Sigmoid colon (tissue), 7 donors: ENCODE data around the gene UTP25. TPM values are rescaled to one million over a fixed set of nuclear protein-coding genes. Genes with fewer than 3 reads are reported as not detected.

Source experiments
- DNase-seq: peaks from one replicate; pipeline ENCODE4 v3.0.0-alpha.2; 2019
- H3K27ac ChIP-seq, 4 donors: fragments of 200-600 bp; sonication (generic); one replicate each; pipeline ENCODE4 v1.5.1; 2016 to 2019; ENCODE audit warnings: mild to moderate bottlenecking in 1 of 4
- H3K27me3 ChIP-seq, 3 donors: fragments of 200-600 bp; sonication (generic); one replicate each; pipeline ENCODE4 v1.5.1; 2019; ENCODE audit warnings: mild to moderate bottlenecking in 1 of 3
- H3K36me3 ChIP-seq, 4 donors: fragments of 200-600 bp; sonication (generic); one replicate each; pipeline ENCODE4 v1.5.1; 2016 to 2019
- H3K4me1 ChIP-seq, 4 donors: fragments of 200-600 bp; sonication (generic); one replicate each; pipeline ENCODE4 v1.5.1; 2017 to 2019
- H3K4me3 ChIP-seq, 4 donors: fragments of 200-600 bp; sonication (generic); one replicate each; pipeline ENCODE4 v1.5.1; 2017 to 2019; ENCODE audit warnings: mild to moderate bottlenecking in 2 of 4, moderate library complexity in 1 of 4
- H3K9me3 ChIP-seq, 4 donors: fragments of 200-600 bp in 3 of 4; sonication (generic) in 3 of 4; one replicate each; pipeline versions ENCODE4 v1.5.1 to v1.6.1; 2013 to 2019
- EP300 ChIP-seq, 4 donors: sonication (generic); formaldehyde crosslinking; IDR thresholded peaks; one replicate each; pipeline ENCODE4 v1.6.1; 2017; ENCODE audit warnings: antibody characterized with exemption in 4 of 4
- POLR2A ChIP-seq, 2 donors: fragments of 450-650 bp; IDR thresholded peaks; one replicate each; pipeline ENCODE4 v1.6.1; 2016; ENCODE audit warnings: antibody characterized with exemption in 2 of 2, mild to moderate bottlenecking in 2 of 2, moderate library complexity in 2 of 2
- POLR2AphosphoS5 ChIP-seq, 4 donors: sonication (generic); formaldehyde crosslinking; IDR thresholded peaks; one replicate each; pipeline ENCODE4 v1.6.1; 2017; ENCODE audit warnings: antibody characterized with exemption in 4 of 4
- WGBS, 2 donors: extraction: QIAGEN DNeasy Blood & Tissue Kit; methylation state at CpG; one replicate each; pipeline ENCODE4 v1.1.7; 2013; 5-methylcytosine and 5-hydroxymethylcytosine counted together
- intact Hi-C: fragments of 100-400 bp; cut with DNase I; formaldehyde crosslinking; loops from one replicate; pipeline ENCODE4 v1.15.1; 2023
- polyA plus RNA-seq, 3 donors: library from polyadenylated mRNA; stranded (reverse); fragments of 200-250 nt; gene quantifications; one replicate each; pipeline ENCODE4 v1.2.3, GENCODE V29; 2013
- total RNA-seq, 4 donors: library from RNA; depleted of rRNA; stranded (reverse); fragments of >200 nt; gene quantifications; one replicate each; pipeline ENCODE4 v1.1.0, GENCODE V29; 2016
- TF ChIP-seq, protein P1 (sequence below), 4 experiments: fragments of 450-650 bp in 3 of 4; fragments of 200-600 bp in 1 of 4; IDR thresholded peaks; one replicate each; pipeline ENCODE4 v1.5.1; 2016 to 2019; ENCODE audit warnings: antibody characterized with exemption in 4 of 4, mild to moderate bottlenecking in 3 of 4, moderate library complexity in 2 of 4
- donor health status: healthy with polysubstance abuse.
- donor health status: Bipolar disorder and iron deficiency.
- donor health status: healthy.

Gene UTP25
- total and polyA plus RNA-seq, 7 donors: 1.2 to 8.6 (median 5.7) TPM

DNA sequence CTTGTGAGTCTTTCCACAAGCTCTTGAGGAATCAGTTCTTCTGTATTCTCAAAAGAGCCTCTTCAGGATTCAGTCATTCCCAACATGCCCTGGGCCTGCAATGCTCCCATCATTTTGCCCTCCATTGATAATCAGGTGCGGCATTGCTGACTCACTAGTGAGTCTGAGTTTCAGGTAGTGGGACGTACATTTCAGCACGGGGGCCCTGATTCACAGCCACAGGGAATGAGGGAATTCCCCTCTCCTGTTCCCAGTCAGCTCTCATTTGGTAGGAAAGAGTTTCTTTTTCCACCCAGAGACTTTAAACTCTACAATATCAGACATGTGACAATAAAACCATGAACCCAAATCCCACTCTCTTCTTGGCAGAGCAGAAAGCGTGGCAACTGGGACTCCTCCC is 18.2 kb upstream of the UTP25 start:
- peaks cover 0 to 4% (median 0%) of the 10 kb centered on the region in 3 donors for H3K27me3 ChIP-seq
- H3K27ac ChIP-seq: no peak overlapping the region
- intact Hi-C loops: no loop called here
- 90 to 91% methylated on average over 4 of the region's 4 CpGs for WGBS, 2 donors
- no peak for TF ChIP-seq POLR2A (IDR thresholded peaks at IDR 0.05)
- DNase-seq: no peak
- H3K9me3 ChIP-seq: no peaks in the 10 kb centered on the region
- H3K36me3 ChIP-seq: no peaks in the 10 kb centered on the region
- peaks cover 0 to 8% (median 7%) of the 10 kb centered on the region in 4 donors for H3K4me1 ChIP-seq
- H3K4me3 ChIP-seq: no peak overlapping the region

DNA sequence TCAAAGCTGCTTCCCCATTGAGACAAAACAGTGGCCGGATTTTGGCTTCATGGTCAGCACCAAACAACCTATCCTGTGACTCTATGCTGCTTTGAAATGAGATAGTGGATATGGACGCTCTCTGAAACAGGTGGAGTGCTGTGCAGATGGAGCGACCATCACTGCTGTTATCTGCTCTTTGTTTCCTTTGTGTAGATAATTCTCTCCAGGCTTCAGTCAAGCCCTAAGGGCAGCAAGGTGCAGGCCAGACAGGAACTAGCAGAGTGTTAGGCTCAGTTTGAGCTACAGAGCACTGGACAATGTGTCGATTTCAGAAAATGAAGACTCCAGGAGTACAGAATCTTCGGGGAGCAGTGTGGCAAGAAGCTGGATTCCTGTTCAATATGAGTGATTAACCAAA is 17.0 kb upstream of the UTP25 start:
- no peaks in the 10 kb centered on the region for H3K9me3 ChIP-seq
- H3K4me1 ChIP-seq: peaks cover 0 to 8% (median 6%) of the 10 kb centered on the region in 4 donors
- TF ChIP-seq POLR2A (IDR thresholded peaks at IDR 0.05): no peak
- no peak for TF ChIP-seq POLR2AphosphoS5 (IDR thresholded peaks at IDR 0.05)
- no peak for TF ChIP-seq EP300 (IDR thresholded peaks at IDR 0.05)
- TF ChIP-seq, protein P1, sequence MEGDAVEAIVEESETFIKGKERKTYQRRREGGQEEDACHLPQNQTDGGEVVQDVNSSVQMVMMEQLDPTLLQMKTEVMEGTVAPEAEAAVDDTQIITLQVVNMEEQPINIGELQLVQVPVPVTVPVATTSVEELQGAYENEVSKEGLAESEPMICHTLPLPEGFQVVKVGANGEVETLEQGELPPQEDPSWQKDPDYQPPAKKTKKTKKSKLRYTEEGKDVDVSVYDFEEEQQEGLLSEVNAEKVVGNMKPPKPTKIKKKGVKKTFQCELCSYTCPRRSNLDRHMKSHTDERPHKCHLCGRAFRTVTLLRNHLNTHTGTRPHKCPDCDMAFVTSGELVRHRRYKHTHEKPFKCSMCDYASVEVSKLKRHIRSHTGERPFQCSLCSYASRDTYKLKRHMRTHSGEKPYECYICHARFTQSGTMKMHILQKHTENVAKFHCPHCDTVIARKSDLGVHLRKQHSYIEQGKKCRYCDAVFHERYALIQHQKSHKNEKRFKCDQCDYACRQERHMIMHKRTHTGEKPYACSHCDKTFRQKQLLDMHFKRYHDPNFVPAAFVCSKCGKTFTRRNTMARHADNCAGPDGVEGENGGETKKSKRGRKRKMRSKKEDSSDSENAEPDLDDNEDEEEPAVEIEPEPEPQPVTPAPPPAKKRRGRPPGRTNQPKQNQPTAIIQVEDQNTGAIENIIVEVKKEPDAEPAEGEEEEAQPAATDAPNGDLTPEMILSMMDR (IDR thresholded peaks at IDR 0.05): no peak
- no peak overlapping the region for H3K4me3 ChIP-seq
- DNase-seq: no peak
- 91 to 96% methylated on average over 5 of the region's 5 CpGs for WGBS, 2 donors
- intact Hi-C loops: no loop called here
- no peaks in the 10 kb centered on the region for H3K36me3 ChIP-seq
- peaks cover 0 to 2% (median 0%) of the 10 kb centered on the region in 3 donors for H3K27me3 ChIP-seq
- no peak overlapping the region for H3K27ac ChIP-seq

DNA sequence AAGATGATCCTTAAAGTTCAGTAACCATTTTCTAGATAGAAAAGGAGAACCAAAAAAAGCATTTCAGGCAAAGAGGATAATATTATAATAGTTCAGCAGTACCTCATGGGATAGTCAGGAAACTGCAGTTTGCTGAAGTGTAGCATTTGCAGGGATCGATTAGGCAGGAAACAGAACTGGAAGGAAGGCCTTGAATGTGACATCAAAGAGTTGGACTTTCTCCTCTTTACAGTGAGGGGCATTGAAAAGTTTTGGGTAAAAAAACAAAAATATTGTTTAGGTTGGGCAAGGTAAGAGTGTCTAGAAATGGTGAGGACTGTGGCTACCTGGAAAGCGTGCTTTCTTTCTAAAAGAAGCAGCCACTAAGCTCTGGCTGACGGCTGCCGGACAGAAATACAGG is 13.9 kb upstream of the UTP25 start:
- TF ChIP-seq POLR2AphosphoS5 (IDR thresholded peaks at IDR 0.05) (no peak), EP300 (IDR thresholded peaks at IDR 0.05) (no peak), POLR2A (IDR thresholded peaks at IDR 0.05) (no peak)
- TF ChIP-seq, protein P1 (IDR thresholded peaks at IDR 0.05): no peak
- H3K27ac ChIP-seq: no peak overlapping the region
- no peaks in the 10 kb centered on the region for H3K36me3 ChIP-seq
- no peak for DNase-seq
- H3K27me3 ChIP-seq: no peaks in the 10 kb centered on the region
- no peak overlapping the region for H3K4me3 ChIP-seq
- 91 to 92% methylated on average over 4 of the region's 4 CpGs for WGBS, 2 donors
- H3K9me3 ChIP-seq: no peaks in the 10 kb centered on the region
- intact Hi-C loops: no loop called here
- H3K4me1 ChIP-seq: no peaks in the 10 kb centered on the region

DNA sequence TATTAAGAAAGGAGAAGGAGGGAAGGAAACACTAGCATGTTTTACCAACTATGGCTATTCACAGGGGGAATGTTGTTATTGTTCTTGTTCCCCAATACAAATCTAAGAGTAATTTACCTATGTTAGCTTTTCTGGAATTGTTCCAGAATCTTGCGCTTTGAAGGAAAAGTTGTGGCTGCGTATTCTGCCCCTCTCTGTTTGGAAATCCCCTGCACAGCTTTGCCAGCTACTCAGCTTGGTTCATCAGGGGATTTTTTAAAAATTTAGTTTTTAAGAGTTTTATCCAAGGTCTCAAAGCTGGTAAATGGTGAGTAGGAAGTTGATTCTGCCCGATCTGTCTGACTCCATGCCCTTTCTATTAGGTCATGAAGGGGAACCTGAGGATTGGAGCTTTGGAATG is 12.3 kb upstream of the UTP25 start:
- WGBS, 2 donors: 87 to 88% methylated on average over 3 of the region's 3 CpGs
- intact Hi-C loops: no loop called here

DNA sequence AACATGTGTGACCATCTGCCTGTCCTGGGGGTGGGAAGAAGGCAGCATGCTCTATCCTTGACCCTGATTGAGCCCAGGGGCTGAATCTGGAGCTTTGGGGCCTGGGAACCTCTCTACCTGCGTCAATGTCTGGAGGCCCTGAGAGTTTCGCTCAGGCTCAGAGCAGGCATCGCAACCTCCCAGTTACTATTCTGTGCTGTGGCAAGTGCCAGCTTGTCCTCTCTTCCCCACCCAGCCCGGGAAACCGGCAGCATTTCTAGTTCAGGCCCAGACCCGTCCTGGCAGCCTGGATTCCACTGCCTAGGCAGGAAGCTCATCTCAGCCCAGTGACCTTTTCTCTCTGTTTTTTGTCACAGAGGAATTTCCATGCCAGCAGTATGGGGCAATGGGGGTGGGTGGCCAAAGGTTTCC is 11.8 kb upstream of the UTP25 start:
- no peaks in the 10 kb centered on the region for H3K27me3 ChIP-seq
- TF ChIP-seq POLR2AphosphoS5 (IDR thresholded peaks at IDR 0.05) (no peak), POLR2A (IDR thresholded peaks at IDR 0.05) (no peak), EP300 (IDR thresholded peaks at IDR 0.05) (no peak)
- TF ChIP-seq, protein P1 (IDR thresholded peaks at IDR 0.05): no peak
- no peaks in the 10 kb centered on the region for H3K9me3 ChIP-seq
- H3K4me1 ChIP-seq: no peaks in the 10 kb centered on the region
- no peak overlapping the region for H3K4me3 ChIP-seq
- 83 to 88% methylated on average over 6 of the region's 6 CpGs for WGBS, 2 donors
- no peak for DNase-seq
- no peak overlapping the region for H3K27ac ChIP-seq
- no peaks in the 10 kb centered on the region for H3K36me3 ChIP-seq
- intact Hi-C loops: no loop called here

More for the DNA sequence above, 12.3 kb upstream of the UTP25 start:
- H3K9me3 ChIP-seq: no peaks in the 10 kb centered on the region
- no peak overlapping the region for H3K27ac ChIP-seq
- no peaks in the 10 kb centered on the region for H3K27me3 ChIP-seq
- no peak overlapping the region for H3K4me3 ChIP-seq
- TF ChIP-seq, protein P1 (IDR thresholded peaks at IDR 0.05): no peak
- TF ChIP-seq EP300 (IDR thresholded peaks at IDR 0.05): no peak
- no peak for TF ChIP-seq POLR2AphosphoS5 (IDR thresholded peaks at IDR 0.05)
- no peak for TF ChIP-seq POLR2A (IDR thresholded peaks at IDR 0.05)
- no peaks in the 10 kb centered on the region for H3K36me3 ChIP-seq
- no peaks in the 10 kb centered on the region for H3K4me1 ChIP-seq
- DNase-seq: no peak
